Measurements from ENCODE around the gene NRSN2. TPM values are rescaled to one million over a fixed set of nuclear protein-coding genes. Genes with fewer than 3 reads are reported as not detected.

NRSN2 gene
- polyA plus RNA-seq, 1 of the 3 experiments (the other 2 are of a cell fraction) = 146 TPM

DNA sequence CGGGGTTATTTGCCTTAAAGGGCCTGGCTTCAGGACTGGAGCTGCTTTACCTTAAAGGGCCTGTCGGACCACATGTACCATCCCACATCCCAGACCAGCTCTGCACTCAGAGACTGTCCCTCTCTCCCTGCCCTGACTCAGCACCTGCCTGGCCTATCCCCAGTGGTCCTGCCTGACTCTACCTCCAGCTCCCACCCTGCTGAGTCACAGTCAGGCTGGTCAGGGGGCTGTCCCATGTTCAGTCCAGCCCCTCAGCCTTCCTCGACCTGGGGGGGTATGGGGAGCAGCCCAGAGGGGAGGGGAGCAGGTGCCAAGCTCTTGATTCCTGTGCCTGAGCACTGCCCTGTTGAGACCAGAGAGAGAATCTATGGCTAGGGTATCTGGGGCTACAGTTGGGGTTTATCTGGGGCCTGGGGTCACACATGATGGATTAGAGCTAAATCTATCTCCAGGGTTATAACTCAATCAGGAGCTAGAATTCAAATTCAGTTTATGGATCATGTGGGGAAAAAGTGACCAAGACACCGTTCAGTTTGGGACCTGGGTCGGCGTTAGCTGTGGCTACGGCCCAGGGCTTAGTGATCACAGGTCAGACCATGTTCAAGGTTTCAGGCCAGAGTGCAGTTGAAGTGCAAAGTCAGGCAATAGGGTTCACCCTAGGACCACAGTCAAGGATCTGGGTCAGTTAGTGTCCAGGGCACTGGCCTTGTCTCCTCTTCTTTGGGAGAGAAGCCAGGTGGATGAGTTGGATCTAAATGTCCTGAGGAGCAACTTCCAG lies 24.3 kb downstream of the NRSN2 start:
- TF ChIP-seq ZBTB33 (IDR thresholded peaks at IDR 0.05; ENCODE audit: borderline replicate concordance, low read depth) = no peak
- TF ChIP-seq FOXM1 (IDR thresholded peaks at IDR 0.05; ENCODE audit: low read depth) = no peak
- no peak for TF ChIP-seq FOSL2 (IDR thresholded peaks at IDR 0.05; ENCODE audit: borderline replicate concordance, low read depth)
- TF ChIP-seq, protein P1, sequence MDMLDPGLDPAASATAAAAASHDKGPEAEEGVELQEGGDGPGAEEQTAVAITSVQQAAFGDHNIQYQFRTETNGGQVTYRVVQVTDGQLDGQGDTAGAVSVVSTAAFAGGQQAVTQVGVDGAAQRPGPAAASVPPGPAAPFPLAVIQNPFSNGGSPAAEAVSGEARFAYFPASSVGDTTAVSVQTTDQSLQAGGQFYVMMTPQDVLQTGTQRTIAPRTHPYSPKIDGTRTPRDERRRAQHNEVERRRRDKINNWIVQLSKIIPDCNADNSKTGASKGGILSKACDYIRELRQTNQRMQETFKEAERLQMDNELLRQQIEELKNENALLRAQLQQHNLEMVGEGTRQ (IDR thresholded peaks at IDR 0.05; ENCODE audit: borderline replicate concordance, low read depth, low read length) = no peak
- no peak for TF ChIP-seq FOXJ3 (CRISPR knock-in tag; IDR thresholded peaks at IDR 0.05)
- no peak for TF ChIP-seq NRF1 (IDR thresholded peaks at IDR 0.05; ENCODE audit: low read depth, low read length)
- TF ChIP-seq POLR2AphosphoS5 (IDR thresholded peaks at IDR 0.05; ENCODE audit: low read depth, low read length) = no peak
- TF ChIP-seq EZH2phosphoT487 (IDR thresholded peaks at IDR 0.05; ENCODE audit: borderline replicate concordance, low read depth) = no peak
- no peak for TF ChIP-seq TEAD4 (IDR thresholded peaks at IDR 0.05; ENCODE audit: borderline replicate concordance, insufficient read depth)
- no peak for TF ChIP-seq TAF1 (IDR thresholded peaks at IDR 0.05; ENCODE audit: borderline replicate concordance, low read depth, low read length)
- no peak for TF ChIP-seq ELF1 (IDR thresholded peaks at IDR 0.05)
- TF ChIP-seq SMC3 (IDR thresholded peaks at IDR 0.05; ENCODE audit: low read depth, low read length) = no peak
- no peak for TF ChIP-seq RXRA (IDR thresholded peaks at IDR 0.05; ENCODE audit: borderline replicate concordance, low read depth)
- no peak for TF ChIP-seq REST (IDR thresholded peaks at IDR 0.05; ENCODE audit: low read depth, low read length)
- no peak for TF ChIP-seq RFX5 (IDR thresholded peaks at IDR 0.05; ENCODE audit: low read length)
- TF ChIP-seq TCF12 (IDR thresholded peaks at IDR 0.05) = no peak
- TF ChIP-seq RAD21 (IDR thresholded peaks at IDR 0.05; ENCODE audit: low read length) = no peak
- no peak for TF ChIP-seq SIN3A (IDR thresholded peaks at IDR 0.05; ENCODE audit: borderline replicate concordance, low read depth, low read length)
- no peak for TF ChIP-seq GATA2 (CRISPR knock-in tag; IDR thresholded peaks at IDR 0.05)
- no peak for TF ChIP-seq EP300 (IDR thresholded peaks at IDR 0.05; ENCODE audit: borderline replicate concordance in 1 of 2, low read depth in 1 of 2, low read length in 1 of 2)
- no peak for DNase-seq
- Histone ChIP-seq H3K4me2 (no peak overlapping the region; the same call in 1 of the 2 replicates), H3K9ac (no peak overlapping the region), H3K4me1 (ENCODE audit: control insufficient read depth in 1 of 2, insufficient read depth in 2 of 2, low read depth in 1 of 2, low read length in 1 of 2) (peaks cover 10 to 27% of the 10 kb centered on the region in 2 experiments; a peak in 3 of 4 replicates), H3K79me2 (ENCODE audit: insufficient read depth) (no peaks in the 10 kb centered on the region), H3K4me3 (ENCODE audit: low read depth in 2 of 2, low read length in 1 of 2) (no peak overlapping the region), H2AFZ (ENCODE audit: low read depth) (peak overlapping the region; percentile 81), H3K27ac (ENCODE audit: low read depth in 2 of 2, low read length in 1 of 2) (peak overlapping the region; percentile 24 to 76; a peak in 3 of 4 replicates), H3F3A (replicated peaks; ENCODE audit: insufficient read depth) (peaks cover 12% of the 10 kb centered on the region), H3K36me3 (replicated peaks in 1 of 2; ENCODE audit: control insufficient read depth in 1 of 2, insufficient read depth in 2 of 2, low read length in 1 of 2) (no peaks in the 10 kb centered on the region), H3K9me2 (no peaks in the 10 kb centered on the region), H3K27me3 (ENCODE audit: insufficient read depth) (no peaks in the 10 kb centered on the region), H3K9me3 (no peaks in the 10 kb centered on the region), H4K20me1 (ENCODE audit: insufficient read depth) (no peaks in the 10 kb centered on the region)
- WGBS (ENCODE audit: low lambda C conversion rate) = 74% methylated on average over 7 of the region's 7 CpGs
- POLR2A ChIA-PET = interaction anchor here (0.6 to 1.9 kb wide), 3 partner anchors 8 to 1553 kb away, joined by 3 to 11 read pairs (median 5); partner anchors contain the start of gene TRIB3
- CTCF ChIA-PET = interaction anchor here (1.7 to 3.7 kb wide), 4 partner anchors 9 to 61 kb away, joined by 4 to 24 read pairs (median 8); no protein-coding TSS in a partner anchor
